Measurements from ENCODE around the gene HOXB8. TPM values are rescaled to one million over a fixed set of nuclear protein-coding genes. Genes with fewer than 3 reads are reported as not detected.
A peak's percentile ranks its signal among the peaks of the same experiment; 100 is the strongest.

Gene HOXB8
- total and polyA plus RNA-seq, 2 experiments from 2014 or later = not detected

DNA sequence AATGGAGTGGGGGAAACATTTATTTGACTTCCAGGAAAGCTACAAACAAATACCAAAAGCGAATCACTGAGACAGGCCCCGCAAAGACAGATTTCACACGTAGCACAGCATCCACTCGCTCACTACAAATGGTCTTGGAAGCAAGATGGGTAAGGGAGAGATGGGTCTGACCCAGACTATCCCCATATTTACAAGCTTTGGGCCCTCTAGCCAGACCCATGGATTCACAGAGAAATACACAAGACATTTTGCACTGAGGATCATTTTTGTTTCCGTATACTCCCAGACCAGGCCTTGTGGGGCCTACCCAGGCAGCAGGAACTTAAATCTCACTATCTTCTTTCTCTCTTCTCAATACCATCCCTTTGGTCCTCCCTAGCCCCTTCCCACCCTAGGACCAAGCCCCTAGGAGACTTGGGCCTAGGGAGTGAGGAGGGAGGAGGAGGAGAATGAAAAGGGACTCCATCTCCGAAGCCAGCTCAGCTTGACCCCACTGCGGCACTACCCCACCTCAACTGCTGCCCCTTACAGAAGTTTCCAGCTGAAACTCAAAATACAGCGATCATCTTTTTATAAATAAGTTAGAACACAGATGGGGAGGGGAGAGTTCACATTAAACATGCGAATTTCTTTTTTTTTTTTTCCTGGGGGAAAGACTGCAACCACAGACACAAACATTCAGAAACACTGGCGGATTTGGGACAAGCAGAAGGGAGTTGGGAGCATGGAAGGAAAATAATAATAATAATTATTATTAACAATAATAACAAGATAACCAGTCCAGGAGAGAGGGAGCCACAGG is 23.6 kb downstream of the HOXB8 start:
- peaks cover 45% of the 10 kb centered on the region for H4K20me1 ChIP-seq (replicated peaks; ENCODE audit: insufficient read depth)
- no peak overlapping the region for H3K4me2 ChIP-seq
- DNase-seq (ENCODE audit: low spot score) (no peak), ATAC-seq (no peak)
- H3K79me2 ChIP-seq (replicated peaks; ENCODE audit: insufficient read depth) = no peaks in the 10 kb centered on the region
- no peaks in the 10 kb centered on the region for H3K36me3 ChIP-seq (ENCODE audit: insufficient read depth)
- H2AFZ ChIP-seq = no peak overlapping the region
- peaks cover 65% of the 10 kb centered on the region for H3K4me1 ChIP-seq (ENCODE audit: insufficient read depth)
- no peak overlapping the region for H3K27ac Mint-ChIP-seq
- H3K9me3 Mint-ChIP-seq = no peaks in the 10 kb centered on the region; the same call in 2 of the 3 replicates
- H3F3A ChIP-seq (replicated peaks; ENCODE audit: low read depth) = peaks cover 57% of the 10 kb centered on the region
- H3K27me3 Mint-ChIP-seq (ENCODE audit: insufficient read depth, low read depth, poor library complexity) = peaks cover 100% of the 10 kb centered on the region
- peaks cover 100% of the 10 kb centered on the region for H3K27me3 ChIP-seq (ENCODE audit: insufficient read depth)
- H3K4me3 Mint-ChIP-seq = no peak overlapping the region
- H3K4me3 ChIP-seq = no peak overlapping the region
- H3K36me3 Mint-ChIP-seq (ENCODE audit: low read depth) = no peaks in the 10 kb centered on the region
- no peak for TF ChIP-seq STAT1 (IDR thresholded peaks at IDR 0.05; ENCODE audit: unreplicated experiment)
- peak; percentile 43 for TF ChIP-seq EZH2 (IDR thresholded peaks at IDR 0.05; ENCODE audit: low read depth, unreplicated experiment)
- peaks cover 42% of the 10 kb centered on the region for H3K4me1 Mint-ChIP-seq
- no peak overlapping the region for H3K27ac ChIP-seq (ENCODE audit: low read depth)
- H3K9me2 ChIP-seq (ENCODE audit: insufficient read depth) = no peaks in the 10 kb centered on the region

DNA sequence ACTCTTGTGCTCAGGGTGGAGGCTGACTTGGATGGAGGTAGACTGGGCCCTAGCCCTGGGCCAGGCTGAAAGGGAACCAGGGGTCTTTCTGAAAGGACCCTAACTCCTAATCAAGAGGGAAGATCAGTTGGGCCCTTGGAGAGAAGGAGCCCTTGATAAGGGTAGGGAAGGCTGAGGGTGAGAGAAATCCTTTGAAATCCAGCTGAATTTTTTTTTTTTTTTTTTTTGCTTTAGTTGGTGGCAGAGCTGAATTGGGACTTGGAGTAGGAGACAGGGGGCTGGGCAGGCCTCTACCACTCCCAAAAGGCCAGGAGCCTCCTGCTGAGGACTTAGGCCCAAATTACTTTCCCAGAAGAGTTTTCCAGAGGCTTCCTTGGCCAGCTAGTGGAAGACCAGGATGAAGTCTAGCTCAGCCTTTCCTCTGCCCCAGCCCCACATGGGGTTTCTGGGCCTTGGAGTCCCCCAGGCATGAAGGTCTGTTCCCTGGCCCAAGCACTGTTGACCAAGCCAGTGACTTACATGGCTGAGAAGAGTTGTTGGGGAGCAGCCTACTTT is 24.4 kb downstream of the HOXB8 start:
- H4K20me1 ChIP-seq (replicated peaks; ENCODE audit: insufficient read depth) = peaks cover 50% of the 10 kb centered on the region
- no peak overlapping the region for H3K4me3 Mint-ChIP-seq
- no peak overlapping the region for H2AFZ ChIP-seq
- TF ChIP-seq, protein P1, sequence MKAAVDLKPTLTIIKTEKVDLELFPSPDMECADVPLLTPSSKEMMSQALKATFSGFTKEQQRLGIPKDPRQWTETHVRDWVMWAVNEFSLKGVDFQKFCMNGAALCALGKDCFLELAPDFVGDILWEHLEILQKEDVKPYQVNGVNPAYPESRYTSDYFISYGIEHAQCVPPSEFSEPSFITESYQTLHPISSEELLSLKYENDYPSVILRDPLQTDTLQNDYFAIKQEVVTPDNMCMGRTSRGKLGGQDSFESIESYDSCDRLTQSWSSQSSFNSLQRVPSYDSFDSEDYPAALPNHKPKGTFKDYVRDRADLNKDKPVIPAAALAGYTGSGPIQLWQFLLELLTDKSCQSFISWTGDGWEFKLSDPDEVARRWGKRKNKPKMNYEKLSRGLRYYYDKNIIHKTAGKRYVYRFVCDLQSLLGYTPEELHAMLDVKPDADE (IDR thresholded peaks at IDR 0.05) = no peak
- no peak for TF ChIP-seq STAT1 (IDR thresholded peaks at IDR 0.05; ENCODE audit: unreplicated experiment)
- peaks cover 62% of the 10 kb centered on the region for H3F3A ChIP-seq (replicated peaks; ENCODE audit: low read depth)
- H3K9me3 Mint-ChIP-seq = no peaks in the 10 kb centered on the region; the same call in 2 of the 3 replicates
- H3K27ac ChIP-seq (ENCODE audit: low read depth) = no peak overlapping the region
- no peak overlapping the region for H3K27ac Mint-ChIP-seq
- no peaks in the 10 kb centered on the region for H3K36me3 Mint-ChIP-seq (ENCODE audit: low read depth)
- peaks cover 44% of the 10 kb centered on the region for H3K4me1 Mint-ChIP-seq
- H3K79me2 ChIP-seq (replicated peaks; ENCODE audit: insufficient read depth) = no peaks in the 10 kb centered on the region
- ATAC-seq (no peak), DNase-seq (ENCODE audit: low spot score) (no peak)
- peaks cover 100% of the 10 kb centered on the region for H3K27me3 ChIP-seq (ENCODE audit: insufficient read depth)
- H3K36me3 ChIP-seq (ENCODE audit: insufficient read depth) = no peaks in the 10 kb centered on the region
- no peak overlapping the region for H3K4me2 ChIP-seq
- H3K27me3 Mint-ChIP-seq (ENCODE audit: insufficient read depth, low read depth, poor library complexity) = peaks cover 100% of the 10 kb centered on the region
- H3K9me2 ChIP-seq (ENCODE audit: insufficient read depth) = no peaks in the 10 kb centered on the region
- peaks cover 66% of the 10 kb centered on the region for H3K4me1 ChIP-seq (ENCODE audit: insufficient read depth)
- H3K4me3 ChIP-seq = no peak overlapping the region

DNA sequence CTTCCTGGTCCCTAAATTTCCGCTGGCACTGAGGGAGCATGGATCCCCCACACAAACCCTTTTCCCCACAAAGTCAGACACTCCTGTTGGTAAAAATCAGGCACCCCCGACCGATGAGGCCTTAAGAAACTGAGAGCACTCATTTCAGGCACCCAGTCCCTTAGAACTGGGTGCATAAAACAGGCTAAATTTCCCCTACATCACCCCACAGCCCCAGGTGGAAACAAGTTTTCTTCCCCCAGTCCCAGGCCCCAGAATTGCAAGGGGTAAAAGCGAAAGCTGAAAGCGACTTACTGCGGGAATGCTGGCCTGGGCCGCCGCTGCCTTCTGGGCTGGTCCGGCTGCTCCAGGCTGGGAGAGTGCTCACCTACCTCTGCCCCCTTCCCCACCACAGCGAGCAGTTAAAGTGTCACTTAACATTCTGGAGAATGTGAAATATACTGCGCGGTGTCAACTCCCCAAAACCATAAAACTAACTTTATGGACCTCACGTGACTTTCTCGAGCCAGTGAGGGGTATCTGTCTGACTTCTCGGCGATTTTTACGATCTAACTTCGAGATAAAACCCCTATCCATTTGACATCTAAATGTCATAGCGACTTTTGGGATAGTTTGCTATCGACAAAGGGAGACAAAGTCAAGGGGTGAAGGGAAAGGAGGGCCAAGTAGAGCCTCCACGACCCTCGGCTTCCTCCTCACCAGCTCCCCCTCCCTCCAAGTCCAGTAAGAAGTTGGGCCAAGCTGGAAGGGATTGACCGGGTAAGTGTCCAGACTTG is 25.1 kb downstream of the HOXB8 start, which contains the start of gene HOXB3:
TSS of gene HOXB3 (minus strand) at position 411 of the 776 bp plus-strand sequence. CDS start 37,767 bp downstream, outside the sequence.
- no peaks in the 10 kb centered on the region; the same call in 2 of the 3 replicates for H3K9me3 Mint-ChIP-seq
- no peak within 1 kb of the TSS for H3K27ac Mint-ChIP-seq
- H3K4me3 Mint-ChIP-seq = no peak within 1 kb of the TSS; the same call in 2 of the 3 replicates
- Histone ChIP-seq H3K27ac (ENCODE audit: low read depth) (no peak within 1 kb of the TSS), H3K36me3 (ENCODE audit: insufficient read depth) (no peaks in the 10 kb centered on the region), H3K27me3 (ENCODE audit: insufficient read depth) (peaks cover 100% of the 10 kb centered on the region), H3K79me2 (replicated peaks; ENCODE audit: insufficient read depth) (no peaks in the 10 kb centered on the region), H2AFZ (no peak within 1 kb of the TSS), H3K9me2 (ENCODE audit: insufficient read depth) (no peaks in the 10 kb centered on the region), H3F3A (replicated peaks; ENCODE audit: low read depth) (peaks cover 65% of the 10 kb centered on the region), H3K4me2 (peak within 1 kb of the TSS; percentile 53; the same call in 1 of the 2 replicates), H3K4me3 (no peak within 1 kb of the TSS), H4K20me1 (replicated peaks; ENCODE audit: insufficient read depth) (peaks cover 57% of the 10 kb centered on the region), H3K4me1 (ENCODE audit: insufficient read depth) (peaks cover 65% of the 10 kb centered on the region)
- ATAC-seq (no peak), DNase-seq (ENCODE audit: low spot score) (no peak)
- TF ChIP-seq EZH2 (IDR thresholded peaks at IDR 0.05; ENCODE audit: low read depth, unreplicated experiment) (peak; percentile 90), ZNF114 (CRISPR knock-in tag; IDR thresholded peaks at IDR 0.05) (no peak), POLR2AphosphoS5 (IDR thresholded peaks at IDR 0.05; ENCODE audit: low read depth) (no peak)
- H3K27me3 Mint-ChIP-seq (ENCODE audit: insufficient read depth, low read depth, poor library complexity) = peaks cover 100% of the 10 kb centered on the region
- no peaks in the 10 kb centered on the region for H3K36me3 Mint-ChIP-seq (ENCODE audit: low read depth)
- peaks cover 43% of the 10 kb centered on the region for H3K4me1 Mint-ChIP-seq
